HG03196 (cell line): ENCODE results near the gene MIEN1.
"Not testable (repeated sequence)": the region's sequence is repeated elsewhere in the genome, so short reads cannot be mapped to it uniquely, and the experiment has no call there.

Source experiments
- ATAC-seq: cut with Tn5 transposase; IDR thresholded peaks from one replicate; pipeline ENCODE4 v1.9.1; 2021; ENCODE audit not compliant: unreplicated experiment

The MIEN1 gene

DNA sequence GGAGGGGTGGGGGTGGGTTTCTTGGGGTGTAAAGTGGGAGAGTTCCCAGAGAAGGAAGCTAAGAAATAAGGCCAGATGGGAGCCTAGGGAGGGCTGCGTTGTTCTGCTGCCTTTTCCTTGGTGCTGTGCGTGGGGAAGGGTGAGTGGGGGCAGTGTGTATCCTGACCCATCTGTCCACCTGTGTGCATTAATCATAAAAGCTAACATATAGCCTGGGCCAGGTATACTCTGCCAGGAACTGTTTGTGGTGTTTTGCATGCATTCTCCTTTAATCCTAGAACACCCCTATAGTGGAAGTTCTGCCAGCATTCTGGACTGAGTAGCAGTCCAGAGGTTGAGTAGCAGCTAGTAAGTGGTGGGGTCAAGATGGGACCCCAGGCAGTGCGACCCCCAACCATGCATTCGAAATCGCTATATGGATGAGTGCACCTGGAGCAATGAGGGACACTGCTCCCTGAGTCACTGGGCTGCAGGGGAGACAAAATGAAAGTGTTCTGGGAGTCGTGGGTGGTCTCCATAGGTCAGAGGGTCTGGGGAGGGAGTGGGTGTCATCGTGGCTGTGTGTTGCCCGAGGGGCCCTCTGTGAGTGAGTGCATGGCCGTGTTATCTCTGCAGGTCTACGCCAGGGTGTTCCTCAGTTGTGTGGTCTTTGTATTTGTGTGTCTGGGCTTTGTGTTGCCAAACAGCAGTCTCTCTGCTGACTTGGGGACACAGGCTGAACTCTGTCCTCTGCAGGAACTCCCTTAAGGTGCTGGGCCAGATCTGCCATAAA, 29.1 kb downstream of the MIEN1 start:
- ATAC-seq: no peak

GRCh38 chr17:39700148-39700987, 30.0 kb downstream of the MIEN1 start:
- no peak for ATAC-seq

- no peak for ATAC-seq
Observed at GRCh38 chr17:39699818-39700147, 30.5 kb downstream of the MIEN1 start, which contains the start of gene ERBB2. Gene ERBB2 (plus strand): TSS chr17:39700064. CDS start chr17:39700239, 175 bp downstream.

- not testable (repeated sequence) for ATAC-seq
Observed at GRCh38 chr17:39699157-39699817, 31.0 kb downstream of the MIEN1 start.

GRCh38 chr17:39697961-39698360, 32.4 kb downstream of the MIEN1 start:
- no peak for ATAC-seq

- no peak for ATAC-seq
Observed at GRCh38 chr17:39696731-39697130, 33.6 kb downstream of the MIEN1 start.

DNA sequence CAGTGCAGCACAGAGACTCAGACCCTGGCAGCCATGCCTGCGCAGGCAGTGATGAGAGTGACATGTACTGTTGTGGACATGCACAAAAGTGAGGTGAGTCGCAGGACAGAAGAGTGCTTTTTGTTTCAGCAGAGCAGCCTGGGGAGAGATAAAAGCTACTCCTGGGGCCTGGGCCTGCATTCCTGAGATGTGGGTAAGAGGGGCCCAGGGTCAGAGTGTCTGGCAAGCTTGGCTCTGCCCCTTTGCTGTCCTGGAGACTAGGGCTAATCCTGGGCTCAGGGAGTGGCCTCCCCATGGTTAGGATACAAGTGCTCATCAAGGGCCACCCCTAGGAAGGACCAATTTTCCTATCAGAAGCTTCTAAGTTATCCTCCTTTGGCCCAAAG, 35.2 kb downstream of the MIEN1 start:
- ATAC-seq: no peak

DNA sequence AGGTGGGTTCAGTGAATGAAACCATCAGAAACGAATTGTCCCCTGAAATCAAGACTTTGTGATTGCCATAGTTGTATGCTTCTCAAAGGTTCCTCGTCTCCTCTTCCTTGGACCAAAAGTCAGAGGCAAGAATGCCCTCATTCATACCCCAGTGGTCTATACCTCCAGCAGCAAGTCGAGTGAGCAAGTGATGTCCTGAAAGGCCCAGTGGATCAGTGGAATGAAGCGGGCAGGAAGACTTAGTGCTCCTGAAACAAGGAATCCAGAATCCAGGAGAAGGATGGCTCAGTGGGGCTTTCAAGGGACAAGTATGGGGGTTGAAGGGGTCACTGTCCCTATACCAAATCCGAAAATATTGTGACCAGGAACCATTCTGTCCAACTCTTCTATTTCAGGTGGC, 35.7 kb downstream of the MIEN1 start:
- ATAC-seq: no peak

- no peak for ATAC-seq
Observed at GRCh38 chr17:39688945-39689344, 41.4 kb downstream of the MIEN1 start.

DNA sequence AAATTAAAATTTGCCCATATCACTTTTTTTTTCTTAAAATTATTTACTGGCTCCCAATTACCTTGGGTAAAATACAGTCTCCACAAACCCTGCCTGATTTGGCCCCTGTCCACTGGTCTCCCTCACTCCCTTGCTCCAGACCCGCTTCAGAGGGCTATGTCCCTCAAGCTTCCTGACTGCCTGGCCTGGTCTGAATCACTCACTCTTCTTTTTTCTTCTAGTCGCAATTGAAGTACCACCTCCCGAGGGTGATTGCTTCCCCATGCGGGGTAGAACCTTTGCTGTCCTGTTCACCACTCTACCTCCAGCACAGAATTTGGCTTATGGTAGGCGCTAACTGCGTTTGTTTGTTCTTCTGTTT, 41.9 kb downstream of the MIEN1 start:
- ATAC-seq: no peak

- ATAC-seq: peak; percentile 83
Observed at GRCh38 chr17:39687546-39688474, 42.5 kb downstream of the MIEN1 start, which contains the start of gene PGAP3. Gene PGAP3 (minus strand): TSS chr17:39688057. CDS start chr17:39688014, 43 bp downstream.

DNA sequence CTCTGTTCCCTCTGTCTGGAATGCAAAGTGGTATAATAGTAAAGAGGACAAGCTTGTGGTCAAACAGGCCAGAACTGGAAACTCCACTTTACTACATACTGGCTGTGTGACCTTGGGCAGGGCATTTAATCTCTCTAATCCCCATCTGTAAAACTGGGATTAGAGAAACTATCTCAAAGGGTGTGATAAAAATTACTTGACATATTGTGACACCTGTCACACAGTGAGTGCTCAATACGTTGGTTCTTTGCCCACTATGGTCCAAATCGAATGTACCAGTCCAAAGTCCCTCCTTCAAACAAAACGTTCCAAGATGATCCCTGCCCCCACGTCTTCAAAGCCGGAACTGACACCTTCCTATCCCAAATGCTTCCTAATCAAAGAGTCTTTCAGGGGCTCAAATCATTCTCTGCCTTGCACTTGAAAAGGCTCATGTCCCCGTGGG, 43.2 kb downstream of the MIEN1 start:
- no peak for ATAC-seq

- no peak for ATAC-seq
Observed at GRCh38 chr17:39684369-39685192, 45.8 kb downstream of the MIEN1 start.

DNA sequence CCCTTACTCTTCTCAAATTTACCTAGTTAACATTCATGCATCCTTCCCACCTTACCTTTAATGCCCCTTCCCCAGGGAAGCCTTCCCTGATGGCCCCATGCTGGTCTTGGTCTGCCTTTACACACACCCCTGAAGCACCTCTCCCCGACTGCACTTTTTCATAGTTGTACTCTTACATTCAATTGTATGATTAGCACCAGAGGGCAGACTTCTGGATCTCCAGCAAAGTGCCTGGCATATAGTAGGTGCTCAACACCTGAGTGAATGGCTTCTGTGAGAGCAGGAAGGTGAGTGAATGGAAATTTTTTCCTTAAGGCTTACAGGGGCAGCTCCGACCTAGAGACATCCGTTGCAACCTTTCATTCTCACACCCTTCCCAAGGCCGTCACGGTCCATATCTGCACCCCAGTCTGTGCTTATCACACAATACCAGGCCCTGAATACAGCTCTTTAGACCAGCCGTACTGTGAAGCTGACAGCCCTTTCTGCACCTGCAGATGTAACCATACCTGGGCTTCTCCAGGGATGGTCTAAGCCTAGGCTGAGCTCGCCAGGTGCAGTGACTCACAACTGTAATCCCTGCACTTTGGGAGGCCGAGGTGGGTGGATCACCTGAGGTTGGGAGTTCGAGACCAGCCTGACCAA, 46.9 kb downstream of the MIEN1 start:
- ATAC-seq: no peak

DNA sequence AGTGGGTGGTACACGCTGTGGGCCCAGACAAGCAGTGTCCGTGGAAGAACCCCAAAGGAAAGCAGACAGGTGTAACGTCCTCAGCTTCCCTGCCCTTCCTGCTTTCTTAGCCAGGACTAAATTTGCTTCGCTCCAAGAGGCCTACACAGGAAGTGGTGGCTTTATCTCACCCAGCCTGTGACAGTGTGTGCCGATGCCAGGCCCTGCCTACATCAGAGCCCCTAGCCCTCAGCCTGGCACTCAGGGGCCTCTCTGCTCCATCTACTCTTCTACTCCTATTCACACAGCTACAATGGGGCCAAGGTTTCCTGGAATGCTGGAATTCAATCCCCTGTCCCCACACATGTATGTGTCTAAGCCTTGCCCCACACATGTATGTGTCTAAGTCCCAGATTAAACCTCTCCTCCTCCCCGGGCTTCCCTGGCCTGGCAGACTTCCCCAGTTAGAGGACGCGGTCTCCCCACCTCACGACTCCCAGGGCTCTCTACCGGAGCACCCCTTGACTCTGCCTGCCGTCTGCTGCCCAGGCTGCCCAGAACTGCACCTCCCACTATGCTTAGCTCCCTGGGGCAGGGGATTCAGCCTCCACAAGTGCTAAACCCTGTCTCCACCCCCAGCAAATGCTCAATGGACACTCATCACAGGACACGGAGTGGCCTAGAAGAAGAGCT, 50.7 kb downstream of the MIEN1 start:
- ATAC-seq: no peak
